CD14-positive monocyte (primary cell): ENCODE data around the gene UPK3BL2. TPM values are rescaled to one million over a fixed set of nuclear protein-coding genes. Genes with fewer than 3 reads are reported as not detected.
"Not testable (repeated sequence)": the region's sequence is repeated elsewhere in the genome, so short reads cannot be mapped to it uniquely, and the experiment has no call there.

Experiments
- DNase-seq, 3 donors: peaks; one replicate each; pipeline ENCODE4 v3.0.0-alpha.2; 2011 to 2022
- H2AFZ ChIP-seq: 2 replicates; pipeline ENCODE4 v1.6.0; 2012; ENCODE audit warnings: mild to moderate bottlenecking, low read depth, low read length, inconsistent platforms; ENCODE audit not compliant: insufficient read depth, poor library complexity, severe bottlenecking
- H3K27ac ChIP-seq, 2 donors: 1 replicate in 1 of 2; 2 replicates in 1 of 2; pipeline ENCODE4 v1.5.1; 2012 to 2013; ENCODE audit warnings: low read length in 2 of 2, control low read depth in 1 of 2, inconsistent platforms in 1 of 2, low read depth in 1 of 2, mild to moderate bottlenecking in 1 of 2
- H3K27me3 ChIP-seq, 2 donors: one replicate each; pipeline versions ENCODE4 v1.6.0 to v1.6.1; 2011 to 2013; ENCODE audit warnings: low read length in 2 of 2; ENCODE audit not compliant: control insufficient read depth in 2 of 2, insufficient read depth in 2 of 2
- H3K36me3 ChIP-seq, 2 donors: replicated peaks in 1 of 2; 1 replicate in 1 of 2; 2 replicates in 1 of 2; pipeline versions ENCODE4 v1.5.1 to v1.6.1; 2012 to 2013; ENCODE audit warnings: low read length in 2 of 2, control low read depth in 1 of 2, inconsistent platforms in 1 of 2, mild to moderate bottlenecking in 1 of 2; ENCODE audit not compliant: insufficient read depth in 2 of 2, control insufficient read depth in 1 of 2
- H3K4me1 ChIP-seq, 2 donors: 1 replicate in 1 of 2; 2 replicates in 1 of 2; pipeline versions ENCODE4 v1.5.1 to v1.6.1; 2012 to 2013; ENCODE audit warnings: low read length in 2 of 2, control low read depth in 1 of 2, inconsistent platforms in 1 of 2, mild to moderate bottlenecking in 1 of 2, moderate library complexity in 1 of 2; ENCODE audit not compliant: insufficient read depth in 2 of 2, control insufficient read depth in 1 of 2
- H3K4me2 ChIP-seq: replicated peaks from 2 replicates; pipeline ENCODE3; 2012; ENCODE audit warnings: low read length, moderate library complexity, mild to moderate bottlenecking; ENCODE audit not compliant: poor library complexity, severe bottlenecking; ENCODE audit errors: extremely low read depth
- H3K4me3 ChIP-seq, 3 experiments: fragments of 200-600 bp in 1 of 3; sonication (generic) in 1 of 3; replicated peaks in 1 of 3; 1 replicate in 2 of 3; 2 replicates in 1 of 3; pipeline ENCODE4 v1.5.1; 2011 to 2013; ENCODE audit warnings: low read length in 3 of 3, mild to moderate bottlenecking in 3 of 3, control low read depth in 2 of 3, low read depth in 2 of 3, inconsistent platforms in 1 of 3, moderate library complexity in 1 of 3
- H3K79me2 ChIP-seq: 2 replicates; pipeline ENCODE4 v1.6.0; 2012; ENCODE audit warnings: mild to moderate bottlenecking, control low read depth, inconsistent platforms, low read length, moderate library complexity; ENCODE audit not compliant: insufficient read depth
- H3K9ac ChIP-seq: 2 replicates; pipeline ENCODE4 v1.6.0; 2017; ENCODE audit warnings: low read length, mild to moderate bottlenecking; ENCODE audit not compliant: insufficient read depth, poor library complexity, severe bottlenecking
- H3K9me3 ChIP-seq, 2 donors: replicated peaks in 1 of 2; 1 replicate in 1 of 2; 2 replicates in 1 of 2; pipeline versions ENCODE4 v1.5.1 to v1.6.1; 2012 to 2013; ENCODE audit warnings: low read length in 2 of 2, control low read depth in 1 of 2; ENCODE audit not compliant: control insufficient read depth in 1 of 2, insufficient read depth in 1 of 2
- H4K20me1 ChIP-seq: 2 replicates; pipeline ENCODE4 v1.6.0; 2012; ENCODE audit warnings: mild to moderate bottlenecking, low read length, control low read depth, moderate library complexity; ENCODE audit not compliant: insufficient read depth
- H3K27ac Mint-ChIP-seq, 7 donors: one replicate each; pipeline ENCODE4 v1.8.0; 2020; ENCODE audit warnings: mild to moderate bottlenecking in 7 of 7, mixed read lengths in 7 of 7, moderate library complexity in 6 of 7, inconsistent platforms in 2 of 7
- H3K27me3 Mint-ChIP-seq, 3 donors: one replicate each; pipeline ENCODE4 v1.8.0; 2021 to 2022; ENCODE audit warnings: low read depth in 3 of 3, mild to moderate bottlenecking in 3 of 3, mixed read lengths in 3 of 3, moderate library complexity in 3 of 3, inconsistent platforms in 1 of 3
- H3K36me3 Mint-ChIP-seq, 2 donors: one replicate each; pipeline ENCODE4 v1.8.0; 2020; ENCODE audit warnings: mixed read lengths in 2 of 2, inconsistent platforms in 1 of 2, mild to moderate bottlenecking in 1 of 2
- H3K4me1 Mint-ChIP-seq: one replicate; pipeline ENCODE4 v1.8.0; 2020; ENCODE audit warnings: mild to moderate bottlenecking, mixed read lengths
- H3K4me3 Mint-ChIP-seq, 2 donors: one replicate each; pipeline ENCODE4 v1.8.0; 2020; ENCODE audit warnings: mild to moderate bottlenecking in 2 of 2, mixed read lengths in 2 of 2, moderate library complexity in 1 of 2
- H3K9me3 Mint-ChIP-seq, 7 donors: one replicate each; pipeline ENCODE4 v1.8.0; 2020 to 2022; ENCODE audit warnings: mixed read lengths in 7 of 7, mild to moderate bottlenecking in 6 of 7, moderate library complexity in 6 of 7, inconsistent platforms in 2 of 7
- WGBS: methylation state at CpG from one replicate; pipeline ENCODE4 v1.1.5; 2013; ENCODE audit warnings: missing lambda C conversion rate; ENCODE audit not compliant: insufficient coverage; 5-methylcytosine and 5-hydroxymethylcytosine counted together
- intact Hi-C, 2 donors: fragments of 100-400 bp; cut with micrococcal nuclease; formaldehyde crosslinking; loops; one replicate each; pipeline versions ENCODE4 v1.15.0 to v1.15.1; 2023
- polyA plus RNA-seq, 3 donors: library from polyadenylated mRNA; depleted of rRNA in 1 of 3; unstranded in 2 of 3; stranded (reverse) in 1 of 3; fragments of 300-500 nt in 2 of 3; fragments of >200 nt in 1 of 3; fragmentation: Illumina TruSeq in 2 of 3; gene quantifications; 1 replicate in 2 of 3; 2 replicates in 1 of 3; pipeline ENCODE4 v1.2.3, GENCODE V29; 2012 to 2021

The UPK3BL2 gene
- polyA plus RNA-seq, 3 donors: 0.30 to 94.8 (median 0.39) TPM

DNA sequence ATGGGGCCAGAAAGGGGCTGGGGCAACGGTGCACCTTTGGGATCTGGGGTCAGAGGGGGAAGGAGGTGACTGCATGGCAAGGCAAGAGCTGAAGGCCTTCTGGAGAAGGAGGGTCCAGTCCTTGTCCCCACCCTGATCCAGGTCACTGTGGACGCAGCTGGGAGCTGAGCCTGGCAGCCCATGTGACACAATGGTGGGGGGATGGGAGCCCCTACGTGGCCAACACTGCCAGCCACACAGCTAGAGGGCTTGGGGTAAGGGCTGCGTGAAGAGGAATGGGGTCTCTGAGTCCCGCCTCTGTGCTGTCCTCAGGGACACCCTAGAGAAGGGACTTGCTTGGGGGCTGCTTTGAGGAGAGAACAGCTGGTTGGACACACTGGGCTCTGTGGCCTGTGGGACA lies 38.2 kb upstream of the UPK3BL2 start:
- H3K4me2 ChIP-seq, H3K4me1 Mint-ChIP-seq, DNase-seq, H3K4me1 ChIP-seq, H3K4me3 ChIP-seq, intact Hi-C loops, H3K27ac ChIP-seq, H3K36me3 Mint-ChIP-seq, H3K27me3 ChIP-seq, H3K79me2 ChIP-seq, H4K20me1 ChIP-seq, H3K27ac Mint-ChIP-seq, H3K9me3 Mint-ChIP-seq, H3K27me3 Mint-ChIP-seq, H3K36me3 ChIP-seq, H2AFZ ChIP-seq, H3K9me3 ChIP-seq, H3K4me3 Mint-ChIP-seq, H3K9ac ChIP-seq: not testable (repeated sequence)
- WGBS: no CpG with 5 or more reads among the region's 5 CpGs

GRCh38 chr7:102578486-102578885 lies 35.0 kb upstream of the UPK3BL2 start:
- H3K9me3 ChIP-seq, H3K4me1 Mint-ChIP-seq, DNase-seq, H2AFZ ChIP-seq, H3K4me3 ChIP-seq, H3K27me3 ChIP-seq, H3K36me3 Mint-ChIP-seq, H3K79me2 ChIP-seq, H3K4me3 Mint-ChIP-seq, H4K20me1 ChIP-seq, H3K9me3 Mint-ChIP-seq, H3K27me3 Mint-ChIP-seq, H3K4me2 ChIP-seq, intact Hi-C loops, H3K9ac ChIP-seq, H3K27ac ChIP-seq, H3K4me1 ChIP-seq, H3K36me3 ChIP-seq, H3K27ac Mint-ChIP-seq: not testable (repeated sequence)
- WGBS: no CpG with 5 or more reads among the region's 5 CpGs

- H3K27me3 Mint-ChIP-seq, intact Hi-C loops, H3K27ac ChIP-seq, H3K4me1 Mint-ChIP-seq, H3K36me3 Mint-ChIP-seq, H3K4me3 Mint-ChIP-seq, H4K20me1 ChIP-seq, H3K27me3 ChIP-seq, H3K4me3 ChIP-seq, DNase-seq, H3K36me3 ChIP-seq, H2AFZ ChIP-seq, H3K79me2 ChIP-seq, H3K9ac ChIP-seq, H3K27ac Mint-ChIP-seq, H3K9me3 Mint-ChIP-seq, H3K4me1 ChIP-seq, H3K9me3 ChIP-seq, H3K4me2 ChIP-seq: not testable (repeated sequence)
- WGBS: 100% methylated on average over 1 of the region's 7 CpGs
Observed at GRCh38 chr7:102577315-102578240, 34.1 kb upstream of the UPK3BL2 start.

GRCh38 chr7:102576363-102576762 lies 32.9 kb upstream of the UPK3BL2 start:
- H3K27me3 ChIP-seq, H3K9me3 Mint-ChIP-seq, intact Hi-C loops, DNase-seq, H3K4me1 ChIP-seq, H3K27me3 Mint-ChIP-seq, H3K27ac ChIP-seq, H3K4me1 Mint-ChIP-seq, H3K27ac Mint-ChIP-seq, H4K20me1 ChIP-seq, H3K4me3 Mint-ChIP-seq, H3K4me2 ChIP-seq, H3K9me3 ChIP-seq, H3K36me3 ChIP-seq, H3K36me3 Mint-ChIP-seq, H3K9ac ChIP-seq, H3K4me3 ChIP-seq, H3K79me2 ChIP-seq, H2AFZ ChIP-seq: not testable (repeated sequence)
- no CpG with 5 or more reads among the region's 3 CpGs for WGBS
